GM21526 (cell line): ENCODE data around the gene SLC28A1.
"Not testable (repeated sequence)": the region's sequence is repeated elsewhere in the genome, so short reads cannot be mapped to it uniquely, and the experiment has no call there.

Source experiments
- ATAC-seq: cut with Tn5 transposase; IDR thresholded peaks from one replicate; pipeline ENCODE4 v1.9.1; 2021; ENCODE audit warnings: moderate library complexity; ENCODE audit not compliant: unreplicated experiment, low FRiP score

The SLC28A1 gene

DNA sequence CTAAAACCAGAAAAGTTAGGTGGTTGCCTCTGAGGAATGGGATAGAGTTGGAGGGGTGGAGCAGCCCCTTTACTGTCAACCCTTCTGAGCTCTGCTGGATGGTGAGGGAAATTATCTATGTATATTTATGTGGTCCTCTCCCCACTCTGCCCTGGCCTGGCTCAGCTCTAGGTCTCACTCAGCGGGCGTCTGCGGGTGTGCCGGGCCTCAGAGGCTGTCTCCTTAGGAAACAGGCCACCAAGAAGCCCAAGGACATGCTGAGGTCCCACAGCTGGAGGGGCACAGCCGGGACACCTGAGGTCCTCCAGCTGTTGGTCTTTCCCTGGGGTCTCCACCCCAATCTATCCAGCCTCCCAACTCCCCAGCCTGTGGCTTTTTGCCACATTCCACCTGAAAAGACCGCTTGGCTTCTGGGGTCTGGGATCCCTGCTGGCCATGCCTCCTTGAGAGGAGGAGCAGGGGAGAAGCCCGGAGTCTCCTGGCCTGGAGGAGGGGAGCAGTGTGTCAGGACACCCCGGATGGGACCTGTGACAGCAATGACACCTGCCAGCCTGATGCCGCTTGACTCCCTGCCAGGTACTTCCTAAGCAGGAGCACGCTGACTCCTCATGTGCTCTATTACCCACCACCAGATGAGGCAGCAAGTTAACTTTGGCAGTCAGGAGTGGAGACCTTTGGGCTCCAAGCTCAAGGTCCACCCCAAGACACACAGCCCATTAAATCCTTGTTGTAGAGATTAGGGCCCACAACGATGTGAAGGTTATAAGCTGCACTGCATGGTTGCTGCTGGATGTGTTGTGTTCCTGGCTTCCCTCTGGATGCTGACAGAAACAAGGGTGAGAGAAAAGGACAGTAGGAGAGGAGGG is at the start of gene SLC28A1:
Gene SLC28A1, plus strand, starts transcription at position 747 of the 866 bp plus-strand sequence. CDS start 3,099 bp downstream, outside the sequence.
- no peak for ATAC-seq

GRCh38 chr15:84834969-84835368 is 49.5 kb upstream of the SLC28A1 start:
- no peak for ATAC-seq

GRCh38 chr15:84835661-84836337 is 48.7 kb upstream of the SLC28A1 start:
- no peak for ATAC-seq

DNA sequence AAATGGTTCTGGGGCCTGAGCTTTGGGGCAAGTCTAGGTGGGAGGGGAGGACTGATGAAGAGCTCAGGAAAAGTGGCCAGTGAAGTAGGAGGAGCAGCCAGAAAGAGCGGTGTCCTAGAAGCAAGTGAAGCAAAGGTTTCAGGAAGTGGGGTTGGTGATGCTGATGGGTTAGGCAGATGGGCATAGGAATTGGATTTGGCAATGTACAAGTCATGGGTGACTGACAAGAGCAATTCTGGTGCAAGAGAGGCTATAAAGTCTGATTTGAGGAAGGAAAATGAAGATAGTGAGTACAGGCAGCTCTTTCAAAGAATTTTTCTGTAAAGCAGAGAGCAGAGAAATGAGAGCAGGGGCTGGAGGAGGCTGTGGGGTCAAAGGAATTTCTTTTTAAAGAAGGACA is 47.6 kb upstream of the SLC28A1 start:
- no peak for ATAC-seq

DNA sequence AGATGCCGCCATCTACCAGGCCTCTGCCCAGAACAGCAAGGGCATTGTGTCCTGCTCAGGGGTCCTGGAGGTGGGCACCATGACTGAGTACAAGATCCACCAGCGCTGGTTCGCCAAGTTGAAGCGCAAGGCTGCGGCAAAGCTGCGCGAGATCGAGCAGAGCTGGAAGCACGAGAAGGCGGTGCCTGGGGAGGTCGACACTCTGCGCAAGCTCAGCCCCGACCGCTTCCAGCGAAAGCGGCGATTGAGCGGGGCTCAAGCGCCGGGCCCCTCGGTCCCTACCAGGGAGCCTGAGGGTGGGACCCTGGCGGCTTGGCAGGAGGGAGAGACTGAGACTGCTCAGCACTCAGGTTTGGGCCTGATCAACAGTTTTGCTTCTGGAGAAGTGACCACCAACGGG is 44.7 kb upstream of the SLC28A1 start:
- no peak for ATAC-seq

GRCh38 chr15:84840255-84840654 is 44.2 kb upstream of the SLC28A1 start:
- ATAC-seq, result no peak

DNA sequence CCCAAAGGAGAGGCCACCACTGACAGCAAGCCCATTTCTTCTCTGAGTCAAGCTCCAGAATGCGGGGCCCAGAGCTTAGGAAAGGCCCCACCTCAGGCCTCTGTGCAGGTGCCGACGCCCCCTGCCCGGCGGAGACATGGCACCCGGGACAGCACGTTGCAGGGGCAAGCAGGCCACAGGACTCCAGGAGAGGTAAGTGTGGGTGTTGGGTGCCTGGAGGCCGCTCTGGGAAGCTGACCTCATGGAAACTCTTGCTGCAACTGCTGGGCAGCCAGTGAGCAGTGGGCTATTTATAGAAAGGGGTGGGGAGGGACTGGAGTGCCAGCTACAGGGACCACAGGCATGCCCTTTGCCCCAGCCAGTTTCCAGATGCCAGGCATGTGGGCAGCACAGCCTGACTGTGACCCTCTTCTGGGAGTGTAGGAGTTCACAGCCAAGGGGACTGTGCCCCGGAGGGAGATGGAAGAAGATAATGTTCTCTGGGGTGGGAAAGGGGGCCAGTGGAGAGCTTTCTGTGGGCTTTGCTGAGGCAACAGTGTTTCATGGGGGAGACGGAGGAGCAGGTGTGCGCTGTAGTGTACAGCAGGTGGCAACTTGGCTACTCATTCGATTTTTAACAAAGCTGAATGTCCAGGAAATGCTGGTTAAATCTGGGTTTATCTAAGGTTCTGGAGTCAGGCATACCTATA is 43.6 kb upstream of the SLC28A1 start:
- no peak for ATAC-seq

DNA sequence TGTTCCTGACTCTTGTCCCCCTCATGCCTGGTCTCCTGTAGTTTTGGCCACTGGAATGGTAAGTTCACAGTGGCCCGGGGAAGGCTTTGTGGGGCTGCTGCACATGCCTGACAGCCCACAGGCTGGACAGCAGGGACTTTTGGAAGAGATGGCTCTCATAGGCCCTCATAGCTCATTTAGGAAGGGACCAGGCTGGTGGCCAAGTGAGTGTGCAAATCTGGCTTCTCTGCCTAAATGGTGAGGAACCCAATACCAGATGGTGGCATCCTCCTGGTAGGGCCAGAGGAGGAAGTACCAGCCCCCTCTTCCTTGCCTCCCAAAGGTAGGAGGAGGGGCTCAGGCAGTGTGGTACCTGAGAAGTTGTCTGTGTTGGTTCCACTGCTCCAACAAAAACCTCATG is 41.7 kb upstream of the SLC28A1 start:
- no peak for ATAC-seq

DNA sequence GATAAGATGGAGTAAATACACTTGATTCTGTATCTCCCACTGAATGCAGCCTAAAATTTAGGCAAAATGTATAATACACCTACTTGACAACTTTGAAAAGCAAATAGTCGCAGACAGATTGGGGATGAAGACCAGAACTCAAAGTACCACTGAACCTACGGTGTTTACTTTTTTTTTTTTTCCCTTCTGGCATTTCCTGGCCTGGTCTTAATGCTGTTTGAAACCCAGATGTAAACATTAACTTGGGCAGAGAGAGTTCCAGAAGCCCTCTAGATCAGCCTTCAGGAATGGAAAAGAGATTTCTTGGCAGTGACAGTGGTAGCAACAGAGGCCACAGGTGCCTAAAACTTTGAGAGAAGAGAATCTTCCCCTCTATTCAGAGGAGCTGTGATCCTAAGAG is 39.5 kb upstream of the SLC28A1 start:
- ATAC-seq, result no peak

DNA sequence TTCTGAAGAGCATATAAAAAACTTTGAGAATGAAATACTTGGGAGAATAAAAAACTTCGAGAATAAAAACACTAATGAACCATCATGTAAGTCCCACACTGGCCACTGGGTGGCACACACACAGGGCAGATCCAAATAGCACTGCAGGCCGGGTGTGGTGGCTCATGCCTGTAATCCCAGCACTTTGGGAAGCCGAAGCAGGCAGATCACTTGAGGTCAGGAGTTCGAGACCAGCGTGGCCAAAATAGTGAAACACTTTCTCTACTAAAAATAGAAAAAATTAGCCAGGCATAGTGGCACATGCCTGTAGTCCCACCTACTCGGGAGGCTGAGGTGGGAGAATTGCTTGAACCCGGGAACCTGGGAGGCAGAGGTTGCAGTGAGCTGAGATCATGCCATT is 38.8 kb upstream of the SLC28A1 start:
- not testable (repeated sequence) for ATAC-seq

GRCh38 chr15:84846269-84846668 is 38.2 kb upstream of the SLC28A1 start:
- ATAC-seq, result no peak

DNA sequence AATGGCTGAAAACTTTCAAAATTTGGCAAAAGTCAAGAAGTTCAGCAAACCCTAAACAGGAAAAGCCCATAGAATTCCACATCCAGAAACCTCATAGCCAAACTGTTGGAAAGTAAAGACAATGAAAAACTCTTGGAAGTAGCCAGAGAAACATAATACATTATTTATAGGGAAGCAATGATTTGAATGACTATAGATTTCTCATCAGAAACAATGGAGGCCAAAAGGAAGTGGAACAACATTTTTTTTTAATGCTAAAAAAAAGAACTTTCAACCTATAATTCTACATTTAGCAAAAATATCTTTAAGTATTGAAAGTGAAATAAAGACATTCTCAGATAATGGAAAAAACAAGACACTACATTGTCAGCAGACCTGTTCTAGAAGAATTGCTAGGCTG is 37.1 kb upstream of the SLC28A1 start:
- no peak for ATAC-seq

DNA sequence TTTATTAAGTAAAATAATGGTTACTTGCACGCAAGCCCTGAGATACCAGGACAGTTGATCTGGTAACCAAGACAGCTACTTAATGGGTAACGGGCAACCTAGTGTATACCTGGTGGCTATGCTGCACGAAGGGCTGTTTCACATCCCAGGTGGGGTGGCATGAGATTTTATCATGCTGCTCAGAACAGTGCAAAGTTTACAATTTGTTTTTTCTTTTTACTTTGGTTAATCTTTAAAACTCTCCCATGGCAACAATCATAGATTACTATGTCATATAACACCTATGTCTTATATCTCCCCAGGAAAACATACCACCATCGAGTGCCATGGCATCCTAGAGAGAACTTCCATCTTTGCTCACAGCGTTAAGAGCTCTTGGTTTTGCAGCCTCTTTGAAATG is 32.2 kb upstream of the SLC28A1 start:
- ATAC-seq, result no peak

DNA sequence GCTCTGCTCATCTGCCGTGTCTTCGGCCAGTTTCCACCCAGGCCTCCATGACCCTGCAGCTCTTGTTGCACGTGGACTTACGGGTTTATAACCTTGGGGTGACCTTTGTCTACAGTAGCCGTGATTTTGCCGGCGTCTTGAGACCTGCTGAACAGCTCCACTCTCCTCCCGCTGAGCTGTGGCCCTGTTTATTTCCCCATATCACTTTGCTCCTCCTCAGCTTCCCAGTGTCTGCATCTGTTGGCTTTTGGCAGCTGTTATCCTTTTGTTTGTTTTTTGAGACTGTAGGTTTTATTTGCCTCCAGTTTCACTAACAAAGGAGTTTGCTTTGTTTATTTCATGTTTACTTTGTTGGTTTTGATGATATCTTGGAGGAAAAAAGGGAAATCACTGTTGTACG is 29.3 kb upstream of the SLC28A1 start:
- ATAC-seq, result no peak

- no peak for ATAC-seq
These were observed 28.7 kb upstream of the SLC28A1 start for GRCh38 chr15:84855765-84856164.

DNA sequence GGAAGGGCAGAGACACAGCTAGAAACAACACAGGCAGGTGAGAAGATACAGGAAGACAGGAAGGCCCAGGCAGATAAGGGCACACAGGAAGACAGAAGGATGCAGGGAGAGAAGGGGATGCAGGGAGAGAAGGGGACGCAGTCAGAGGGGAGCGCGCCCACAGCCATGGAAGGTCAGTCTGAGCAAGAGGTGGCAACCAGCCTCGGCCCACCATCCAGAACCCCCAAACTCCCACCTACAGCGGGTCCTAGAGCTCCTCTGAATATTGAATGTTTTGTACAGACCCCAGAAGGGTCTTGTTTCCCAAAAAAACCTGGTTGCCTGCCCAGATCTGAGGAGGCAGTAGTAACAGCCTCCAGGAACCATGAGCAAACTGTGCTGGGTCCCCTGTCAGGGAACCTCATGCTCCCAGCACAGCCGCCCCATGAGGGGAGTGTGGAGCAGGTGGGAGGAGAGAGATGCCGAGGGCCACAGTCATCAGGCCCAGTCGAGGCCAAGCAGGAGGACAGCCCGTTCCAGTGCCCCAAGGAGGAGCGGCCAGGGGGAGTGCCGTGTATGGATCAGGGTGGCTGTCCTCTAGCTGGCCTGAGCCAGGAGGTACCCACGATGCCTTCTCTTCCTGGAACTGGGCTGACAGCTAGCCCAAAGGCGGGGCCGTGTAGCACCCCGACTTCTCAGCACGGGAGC is 27.6 kb upstream of the SLC28A1 start:
- no peak for ATAC-seq

DNA sequence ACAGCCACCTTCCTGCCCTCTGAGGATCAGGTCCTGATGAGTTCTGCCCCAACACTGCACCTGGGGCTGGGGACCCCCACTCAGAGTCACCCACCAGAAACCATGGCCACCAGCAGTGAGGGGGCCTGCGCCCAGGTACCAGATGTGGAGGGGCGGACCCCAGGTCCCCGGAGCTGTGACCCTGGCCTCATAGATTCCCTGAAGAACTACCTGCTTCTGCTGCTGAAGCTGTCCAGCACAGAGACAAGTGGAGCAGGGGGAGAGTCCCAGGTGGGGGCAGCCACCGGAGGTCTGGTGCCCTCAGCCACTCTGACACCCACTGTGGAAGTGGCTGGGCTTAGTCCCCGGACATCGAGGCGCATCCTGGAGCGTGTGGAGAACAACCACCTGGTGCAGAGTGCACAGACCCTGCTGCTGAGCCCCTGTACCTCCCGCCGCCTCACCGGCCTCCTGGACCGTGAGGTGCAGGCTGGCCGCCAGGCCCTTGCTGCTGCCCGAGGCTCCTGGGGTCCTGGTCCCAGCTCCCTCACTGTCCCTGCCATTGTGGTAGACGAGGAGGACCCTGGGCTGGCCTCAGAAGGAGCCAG is 27.0 kb upstream of the SLC28A1 start:
- ATAC-seq, result no peak

DNA sequence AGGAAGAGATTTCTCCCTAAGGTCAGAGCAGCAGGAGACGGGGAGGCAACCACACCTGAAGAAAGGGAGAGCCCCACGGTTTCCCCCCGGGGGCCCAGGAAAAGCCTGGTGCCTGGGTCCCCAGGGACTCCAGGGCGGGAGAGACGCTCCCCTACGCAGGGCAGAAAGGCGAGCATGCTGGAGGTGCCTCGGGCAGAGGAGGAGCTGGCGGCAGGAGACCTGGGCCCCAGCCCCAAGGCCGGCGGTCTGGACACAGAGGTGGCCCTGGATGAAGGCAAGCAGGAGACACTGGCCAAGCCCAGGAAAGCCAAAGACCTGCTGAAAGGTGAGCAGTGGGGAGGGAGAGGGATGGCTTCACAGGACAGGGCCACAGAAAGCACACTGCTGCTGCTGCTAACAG is 26.2 kb upstream of the SLC28A1 start:
- no peak for ATAC-seq

GRCh38 chr15:84859144-84859543 is 25.3 kb upstream of the SLC28A1 start:
- no peak for ATAC-seq

DNA sequence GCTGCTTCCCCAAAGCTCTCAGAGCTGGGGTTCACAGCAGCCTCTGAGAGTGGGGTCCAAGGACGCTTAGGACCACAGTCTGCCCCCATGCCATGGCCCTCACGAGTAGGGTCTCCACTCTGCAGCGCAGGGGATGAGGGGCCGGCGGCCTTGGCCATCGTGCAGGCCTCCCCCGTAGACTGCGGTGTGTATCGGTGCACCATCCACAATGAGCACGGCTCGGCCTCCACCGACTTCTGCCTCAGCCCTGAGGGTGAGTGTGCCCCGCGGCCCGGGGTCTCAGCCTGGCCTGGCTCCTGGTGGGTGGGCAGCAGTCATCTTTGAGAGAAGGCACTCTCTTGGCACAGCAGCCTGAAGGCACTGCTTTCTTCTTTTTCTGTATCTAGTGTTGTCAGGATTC is 24.8 kb upstream of the SLC28A1 start:
- no peak for ATAC-seq
